ENCODE measurements around the gene HSPA12B.
A peak's percentile ranks its signal among the peaks of the same experiment; 100 is the strongest.

DNA sequence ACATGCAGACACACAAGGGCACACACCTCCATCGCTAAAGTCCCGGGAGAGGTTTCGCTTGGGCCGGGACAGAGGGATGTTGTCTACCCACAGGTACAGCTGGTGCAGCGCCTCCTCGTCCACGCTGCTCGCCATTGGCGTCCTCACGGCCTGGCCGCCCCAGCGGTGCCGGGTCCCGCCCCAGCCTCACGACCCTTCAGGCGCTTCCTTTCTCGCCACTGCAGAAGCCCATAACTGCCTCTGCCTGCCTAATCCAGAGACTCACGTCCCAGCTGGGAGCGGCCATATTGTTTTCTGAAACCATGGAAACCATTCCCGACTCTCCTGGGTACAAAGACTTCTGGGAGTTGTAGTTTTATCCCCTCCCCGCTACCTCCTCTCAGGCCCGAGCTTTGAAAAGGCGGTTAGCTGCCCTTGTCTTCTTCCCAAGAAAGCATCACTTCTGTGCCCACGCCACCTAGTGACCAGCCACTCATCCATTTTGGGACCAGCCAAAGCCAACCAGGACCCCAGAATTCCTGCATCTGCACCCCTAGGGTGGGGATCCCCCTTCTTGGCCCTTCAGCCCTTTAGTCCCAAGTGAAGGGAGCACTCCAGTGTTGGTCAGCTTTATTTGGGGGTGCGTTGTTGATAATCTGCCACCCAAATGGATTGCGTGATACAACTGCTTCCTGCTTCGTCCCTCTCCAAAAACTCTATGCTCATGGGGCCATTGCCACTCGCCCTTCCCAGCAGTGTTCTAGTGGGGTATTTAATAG lies 48.8 kb downstream of the HSPA12B start, which contains the start of gene SPEF1:
- TF ChIP-seq POLR2A (IDR thresholded peaks at IDR 0.05): no peak
- TF ChIP-seq, protein P1, sequence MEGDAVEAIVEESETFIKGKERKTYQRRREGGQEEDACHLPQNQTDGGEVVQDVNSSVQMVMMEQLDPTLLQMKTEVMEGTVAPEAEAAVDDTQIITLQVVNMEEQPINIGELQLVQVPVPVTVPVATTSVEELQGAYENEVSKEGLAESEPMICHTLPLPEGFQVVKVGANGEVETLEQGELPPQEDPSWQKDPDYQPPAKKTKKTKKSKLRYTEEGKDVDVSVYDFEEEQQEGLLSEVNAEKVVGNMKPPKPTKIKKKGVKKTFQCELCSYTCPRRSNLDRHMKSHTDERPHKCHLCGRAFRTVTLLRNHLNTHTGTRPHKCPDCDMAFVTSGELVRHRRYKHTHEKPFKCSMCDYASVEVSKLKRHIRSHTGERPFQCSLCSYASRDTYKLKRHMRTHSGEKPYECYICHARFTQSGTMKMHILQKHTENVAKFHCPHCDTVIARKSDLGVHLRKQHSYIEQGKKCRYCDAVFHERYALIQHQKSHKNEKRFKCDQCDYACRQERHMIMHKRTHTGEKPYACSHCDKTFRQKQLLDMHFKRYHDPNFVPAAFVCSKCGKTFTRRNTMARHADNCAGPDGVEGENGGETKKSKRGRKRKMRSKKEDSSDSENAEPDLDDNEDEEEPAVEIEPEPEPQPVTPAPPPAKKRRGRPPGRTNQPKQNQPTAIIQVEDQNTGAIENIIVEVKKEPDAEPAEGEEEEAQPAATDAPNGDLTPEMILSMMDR (IDR thresholded peaks at IDR 0.05): peak in 4 of 5 experiments; percentile 29 to 69 (median 54)
